Measurements from ENCODE around the gene PPAN. TPM values are rescaled to one million over a fixed set of nuclear protein-coding genes. Genes with fewer than 3 reads are reported as not detected.

PPAN gene
- total and polyA plus RNA-seq, 4 donors = 13.1 to 30.9 (median 24.5) TPM

- Histone ChIP-seq H3K27me3 (ENCODE audit: control insufficient read depth in 1 of 2, insufficient read depth in 2 of 2, low read length in 1 of 2) (no peaks in the 10 kb centered on the region), H3K9me3 (ENCODE audit: control insufficient read depth, low read length) (no peaks in the 10 kb centered on the region), H3K4me3 (ENCODE audit: low read length in 2 of 2) (no peak overlapping the region), H3K4me1 (ENCODE audit: control insufficient read depth in 1 of 2, insufficient read depth in 2 of 2, low read length in 2 of 2) (no peaks in the 10 kb centered on the region), H3K36me3 (ENCODE audit: control insufficient read depth in 1 of 2, insufficient read depth in 2 of 2, low read length in 1 of 2) (no peaks in the 10 kb centered on the region), H3K27ac (ENCODE audit: low read depth in 1 of 2, low read length in 2 of 2) (no peak overlapping the region)
- 97% methylated on average over 7 of the region's 7 CpGs for WGBS, 2 donors
- intact Hi-C loops (cut with DNase I) = no loop called here
- DNase-seq = no peak
- ATAC-seq (ENCODE audit: low FRiP score) = no peak
These were observed 18.3 kb downstream of the PPAN start for GRCh38 chr19:10124429-10124828.

GRCh38 chr19:10126213-10126639 is 20.1 kb downstream of the PPAN start:
- no peaks in the 10 kb centered on the region for H3K9me3 ChIP-seq (ENCODE audit: control insufficient read depth, low read length)
- intact Hi-C loops (cut with DNase I) = no loop called here
- no peak for ATAC-seq (ENCODE audit: low FRiP score)
- no peaks in the 10 kb centered on the region for H3K36me3 ChIP-seq (ENCODE audit: control insufficient read depth in 1 of 2, insufficient read depth in 2 of 2, low read length in 1 of 2)
- H3K27ac ChIP-seq (ENCODE audit: low read depth in 1 of 2, low read length in 2 of 2) = no peak overlapping the region
- no peak for DNase-seq
- H3K4me1 ChIP-seq (ENCODE audit: control insufficient read depth in 1 of 2, insufficient read depth in 2 of 2, low read length in 2 of 2) = no peaks in the 10 kb centered on the region
- WGBS, 2 donors = 89 to 90% methylated on average over 4 of the region's 4 CpGs
- no peaks in the 10 kb centered on the region for H3K27me3 ChIP-seq (ENCODE audit: control insufficient read depth in 1 of 2, insufficient read depth in 2 of 2, low read length in 1 of 2)
- no peak overlapping the region for H3K4me3 ChIP-seq (ENCODE audit: low read length in 2 of 2)

GRCh38 chr19:10132905-10133304 is 26.7 kb downstream of the PPAN start:
- Histone ChIP-seq H3K4me1 (ENCODE audit: control insufficient read depth in 1 of 2, insufficient read depth in 2 of 2, low read length in 2 of 2) (no peaks in the 10 kb centered on the region), H3K27me3 (ENCODE audit: control insufficient read depth in 1 of 2, insufficient read depth in 2 of 2, low read length in 1 of 2) (no peaks in the 10 kb centered on the region), H3K36me3 (ENCODE audit: control insufficient read depth in 1 of 2, insufficient read depth in 2 of 2, low read length in 1 of 2) (peaks cover 0 to 3% of the 10 kb centered on the region in 2 donors), H3K27ac (ENCODE audit: low read depth in 1 of 2, low read length in 2 of 2) (no peak overlapping the region), H3K9me3 (ENCODE audit: control insufficient read depth, low read length) (no peaks in the 10 kb centered on the region), H3K4me3 (ENCODE audit: low read length in 2 of 2) (no peak overlapping the region)
- WGBS, 2 donors = 92 to 93% methylated on average over 7 of the region's 7 CpGs
- DNase-seq = no peak
- ATAC-seq (ENCODE audit: low FRiP score) = no peak
- intact Hi-C loops (cut with DNase I) = no loop called here

- Histone ChIP-seq H3K36me3 (ENCODE audit: control insufficient read depth in 1 of 2, insufficient read depth in 2 of 2, low read length in 1 of 2) (peaks cover 0 to 5% of the 10 kb centered on the region in 2 donors), H3K4me3 (ENCODE audit: low read length in 2 of 2) (no peak overlapping the region), H3K27me3 (ENCODE audit: control insufficient read depth in 1 of 2, insufficient read depth in 2 of 2, low read length in 1 of 2) (no peaks in the 10 kb centered on the region), H3K4me1 (ENCODE audit: control insufficient read depth in 1 of 2, insufficient read depth in 2 of 2, low read length in 2 of 2) (no peaks in the 10 kb centered on the region), H3K27ac (ENCODE audit: low read depth in 1 of 2, low read length in 2 of 2) (no peak overlapping the region), H3K9me3 (ENCODE audit: control insufficient read depth, low read length) (no peaks in the 10 kb centered on the region)
- intact Hi-C loops (cut with DNase I) = no loop called here
- WGBS, 2 donors = 86 to 89% methylated on average over 11 of the region's 11 CpGs
- ATAC-seq (ENCODE audit: low FRiP score) = no peak
- DNase-seq = no peak
These were observed 27.4 kb downstream of the PPAN start for GRCh38 chr19:10133596-10133995.

- ATAC-seq (ENCODE audit: low FRiP score) = no peak
- H3K4me1 ChIP-seq (ENCODE audit: control insufficient read depth in 1 of 2, insufficient read depth in 2 of 2, low read length in 2 of 2) = no peaks in the 10 kb centered on the region
- no peaks in the 10 kb centered on the region for H3K27me3 ChIP-seq (ENCODE audit: control insufficient read depth in 1 of 2, insufficient read depth in 2 of 2, low read length in 1 of 2)
- H3K9me3 ChIP-seq (ENCODE audit: control insufficient read depth, low read length) = no peaks in the 10 kb centered on the region
- intact Hi-C loops (cut with DNase I) = no loop called here
- WGBS, 2 donors = 91 to 94% methylated on average over 9 of the region's 9 CpGs
- H3K36me3 ChIP-seq (ENCODE audit: control insufficient read depth in 1 of 2, insufficient read depth in 2 of 2, low read length in 1 of 2) = peaks cover 0 to 5% of the 10 kb centered on the region in 2 donors
- no peak overlapping the region for H3K4me3 ChIP-seq (ENCODE audit: low read length in 2 of 2)
- no peak overlapping the region for H3K27ac ChIP-seq (ENCODE audit: low read depth in 1 of 2, low read length in 2 of 2)
- DNase-seq = no peak
These were observed 27.9 kb downstream of the PPAN start for GRCh38 chr19:10134040-10134439.

GRCh38 chr19:10135551-10136334 is 29.6 kb downstream of the PPAN start:
- no peaks in the 10 kb centered on the region for H3K27me3 ChIP-seq (ENCODE audit: control insufficient read depth in 1 of 2, insufficient read depth in 2 of 2, low read length in 1 of 2)
- H3K36me3 ChIP-seq (ENCODE audit: control insufficient read depth in 1 of 2, insufficient read depth in 2 of 2, low read length in 1 of 2) = peaks cover 0 to 14% of the 10 kb centered on the region in 2 donors
- 90 to 94% methylated on average over 39 of the region's 39 CpGs for WGBS, 2 donors
- H3K9me3 ChIP-seq (ENCODE audit: control insufficient read depth, low read length) = no peaks in the 10 kb centered on the region
- H3K4me3 ChIP-seq (ENCODE audit: low read length in 2 of 2) = no peak overlapping the region
- ATAC-seq (ENCODE audit: low FRiP score) = peak; percentile 38
- H3K4me1 ChIP-seq (ENCODE audit: control insufficient read depth in 1 of 2, insufficient read depth in 2 of 2, low read length in 2 of 2) = no peaks in the 10 kb centered on the region
- no peak overlapping the region for H3K27ac ChIP-seq (ENCODE audit: low read depth in 1 of 2, low read length in 2 of 2)
- intact Hi-C loops (cut with DNase I) = no loop called here
- peak in 1 of 2 donors; percentile 77 for DNase-seq

- H3K36me3 ChIP-seq (ENCODE audit: control insufficient read depth in 1 of 2, insufficient read depth in 2 of 2, low read length in 1 of 2) = peaks cover 0 to 14% of the 10 kb centered on the region in 2 donors
- H3K9me3 ChIP-seq (ENCODE audit: control insufficient read depth, low read length) = no peaks in the 10 kb centered on the region
- no peak overlapping the region for H3K4me3 ChIP-seq (ENCODE audit: low read length in 2 of 2)
- H3K4me1 ChIP-seq (ENCODE audit: control insufficient read depth in 1 of 2, insufficient read depth in 2 of 2, low read length in 2 of 2) = no peaks in the 10 kb centered on the region
- no peaks in the 10 kb centered on the region for H3K27me3 ChIP-seq (ENCODE audit: control insufficient read depth in 1 of 2, insufficient read depth in 2 of 2, low read length in 1 of 2)
- H3K27ac ChIP-seq (ENCODE audit: low read depth in 1 of 2, low read length in 2 of 2) = no peak overlapping the region
- ATAC-seq (ENCODE audit: low FRiP score) (no peak), DNase-seq (no peak)
- intact Hi-C loops (cut with DNase I) = no loop called here
- WGBS, 2 donors = 94 to 95% methylated on average over 13 to 14 of the region's 14 CpGs
These were observed 30.8 kb downstream of the PPAN start for GRCh38 chr19:10136936-10137335.

GRCh38 chr19:10137751-10138682 is 31.9 kb downstream of the PPAN start:
- no peaks in the 10 kb centered on the region for H3K4me1 ChIP-seq (ENCODE audit: control insufficient read depth in 1 of 2, insufficient read depth in 2 of 2, low read length in 2 of 2)
- no peak overlapping the region for H3K27ac ChIP-seq (ENCODE audit: low read depth in 1 of 2, low read length in 2 of 2)
- H3K27me3 ChIP-seq (ENCODE audit: control insufficient read depth in 1 of 2, insufficient read depth in 2 of 2, low read length in 1 of 2) = no peaks in the 10 kb centered on the region
- DNase-seq = no peak
- peaks cover 3 to 15% of the 10 kb centered on the region in 2 donors for H3K36me3 ChIP-seq (ENCODE audit: control insufficient read depth in 1 of 2, insufficient read depth in 2 of 2, low read length in 1 of 2)
- no peak overlapping the region for H3K4me3 ChIP-seq (ENCODE audit: low read length in 2 of 2)
- H3K9me3 ChIP-seq (ENCODE audit: control insufficient read depth, low read length) = no peaks in the 10 kb centered on the region
- no peak for ATAC-seq (ENCODE audit: low FRiP score)
- WGBS, 2 donors = 88% methylated on average over 38 of the region's 38 CpGs
- intact Hi-C loops (cut with DNase I) = no loop called here

Measured in aorta (tissue), 5 donors.